Measurements from ENCODE around the gene TBC1D22A. TPM values are rescaled to one million over a fixed set of nuclear protein-coding genes. Genes with fewer than 3 reads are reported as not detected.

The TBC1D22A gene
- total and polyA plus RNA-seq, 8 donors, result 12.0 to 17.6 (median 15.3) TPM

DNA sequence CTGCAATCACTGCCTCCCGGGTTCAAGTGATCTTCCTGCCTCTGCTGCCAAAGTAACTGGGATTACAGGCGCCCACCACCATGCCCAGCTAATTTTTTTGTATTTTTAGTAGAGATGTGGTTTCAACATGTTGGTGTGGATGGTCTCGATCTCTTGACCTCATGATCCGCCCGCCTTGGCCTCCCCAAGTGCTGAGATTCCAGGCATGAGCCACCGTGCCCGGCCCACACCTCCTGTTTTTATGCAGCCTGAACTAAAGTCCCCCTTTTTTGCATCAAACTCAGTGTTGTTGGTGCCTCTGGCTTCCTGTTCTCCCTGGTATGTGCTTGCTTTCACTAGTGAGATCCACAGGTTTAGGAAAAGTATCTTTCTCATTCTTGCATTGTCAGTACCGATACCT, 4.2 kb downstream of the TBC1D22A start:
- Histone ChIP-seq H3K9me3 (no peaks in the 10 kb centered on the region), H3K36me3 (no peaks in the 10 kb centered on the region), H3K4me3 (no peak overlapping the region), H3K4me1 (peaks cover 7 to 21% (median 9%) of the 10 kb centered on the region in 3 donors), H3K27ac (no peak overlapping the region), H3K27me3 (no peaks in the 10 kb centered on the region)
- 92 to 97% methylated on average over 8 of the region's 8 CpGs for WGBS, 2 donors
- DNase-seq (peak in 1 of 6 donors; percentile 14), FAIRE-seq (no peak), ATAC-seq (no peak)
- intact Hi-C loops (cut with DNase I), result no loop called here
- TF ChIP-seq, protein P1, sequence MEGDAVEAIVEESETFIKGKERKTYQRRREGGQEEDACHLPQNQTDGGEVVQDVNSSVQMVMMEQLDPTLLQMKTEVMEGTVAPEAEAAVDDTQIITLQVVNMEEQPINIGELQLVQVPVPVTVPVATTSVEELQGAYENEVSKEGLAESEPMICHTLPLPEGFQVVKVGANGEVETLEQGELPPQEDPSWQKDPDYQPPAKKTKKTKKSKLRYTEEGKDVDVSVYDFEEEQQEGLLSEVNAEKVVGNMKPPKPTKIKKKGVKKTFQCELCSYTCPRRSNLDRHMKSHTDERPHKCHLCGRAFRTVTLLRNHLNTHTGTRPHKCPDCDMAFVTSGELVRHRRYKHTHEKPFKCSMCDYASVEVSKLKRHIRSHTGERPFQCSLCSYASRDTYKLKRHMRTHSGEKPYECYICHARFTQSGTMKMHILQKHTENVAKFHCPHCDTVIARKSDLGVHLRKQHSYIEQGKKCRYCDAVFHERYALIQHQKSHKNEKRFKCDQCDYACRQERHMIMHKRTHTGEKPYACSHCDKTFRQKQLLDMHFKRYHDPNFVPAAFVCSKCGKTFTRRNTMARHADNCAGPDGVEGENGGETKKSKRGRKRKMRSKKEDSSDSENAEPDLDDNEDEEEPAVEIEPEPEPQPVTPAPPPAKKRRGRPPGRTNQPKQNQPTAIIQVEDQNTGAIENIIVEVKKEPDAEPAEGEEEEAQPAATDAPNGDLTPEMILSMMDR (IDR thresholded peaks at IDR 0.05), result no peak

DNA sequence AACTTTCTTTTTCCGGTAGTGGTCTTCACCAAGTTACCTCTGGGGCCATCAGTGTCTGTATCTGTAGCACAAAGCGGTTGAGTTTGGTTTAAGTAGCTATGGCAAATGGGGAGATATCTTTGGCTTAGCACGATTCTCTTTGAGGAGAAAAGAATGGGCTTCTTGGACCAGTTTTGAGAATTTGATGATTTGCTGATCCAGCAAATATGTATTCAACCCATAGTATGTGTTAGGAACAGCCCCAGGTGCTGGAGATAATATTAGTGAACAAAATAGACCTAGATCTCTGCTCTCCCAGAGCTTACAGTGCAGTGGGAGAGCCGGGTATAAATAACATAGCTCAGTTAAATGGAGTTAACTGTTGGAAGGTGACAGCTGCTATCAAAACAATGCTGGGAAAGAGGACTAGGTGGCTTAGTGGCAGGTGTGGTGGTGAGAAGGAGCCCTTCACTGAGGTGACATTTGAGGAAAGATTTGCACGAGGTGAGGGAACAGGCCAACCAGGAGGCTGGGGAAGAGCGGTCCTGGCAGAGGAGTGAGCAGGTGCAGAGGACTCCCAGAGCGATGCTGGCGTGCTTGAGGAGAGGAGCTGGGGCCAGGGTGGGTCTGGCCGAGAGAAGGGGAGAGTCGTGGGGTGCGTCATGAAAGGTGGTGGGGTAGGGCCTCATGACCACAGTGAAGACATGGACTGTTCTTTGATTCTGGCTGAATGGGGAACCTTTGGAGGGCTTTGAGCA, 5.0 kb downstream of the TBC1D22A start:
- ATAC-seq, result no peak
- Histone ChIP-seq H3K27ac (no peak overlapping the region), H3K36me3 (no peaks in the 10 kb centered on the region), H3K4me1 (peaks cover 7 to 21% (median 9%) of the 10 kb centered on the region in 3 donors), H3K9me3 (no peaks in the 10 kb centered on the region), H3K4me3 (no peak overlapping the region), H3K27me3 (no peaks in the 10 kb centered on the region)
- intact Hi-C loops (cut with DNase I), result no loop called here
- TF ChIP-seq, protein P1 (IDR thresholded peaks at IDR 0.05), result no peak
- FAIRE-seq, result no peak
- 93 to 95% methylated on average over 11 of the region's 11 CpGs for WGBS, 2 donors
- peak in 1 of 6 donors; percentile 48 for DNase-seq

DNA sequence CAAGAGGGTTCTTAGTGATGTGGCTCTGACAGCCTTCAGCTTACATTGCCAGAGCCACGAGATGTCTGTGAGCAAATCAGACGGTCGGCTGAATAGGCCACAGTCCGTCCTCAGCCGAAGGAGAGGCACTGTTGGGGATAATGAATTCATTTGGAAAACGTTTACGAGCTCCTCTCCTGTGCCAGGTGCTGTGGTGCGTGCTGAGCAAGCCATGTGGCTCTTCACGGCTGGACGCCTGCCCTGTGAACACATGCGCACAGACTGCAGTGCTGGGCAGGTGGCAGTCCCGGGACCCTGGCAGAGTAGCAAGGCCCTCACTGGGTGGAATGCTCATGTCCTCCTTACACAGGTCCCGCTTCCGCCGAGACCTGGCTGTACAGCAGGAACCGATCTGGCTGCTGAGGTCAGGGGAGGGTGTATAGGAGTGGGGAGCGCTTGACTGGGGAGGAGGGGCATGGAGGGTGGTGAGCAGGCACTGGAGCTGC, 6.8 kb downstream of the TBC1D22A start:
- H3K9me3 ChIP-seq, result no peaks in the 10 kb centered on the region
- FAIRE-seq (no peak), ATAC-seq (peak in 2 of 4 donors; percentile 36 to 61), DNase-seq (peak in 1 of 6 donors; percentile 61)
- H3K36me3 ChIP-seq, result no peaks in the 10 kb centered on the region
- TF ChIP-seq, protein P1 (IDR thresholded peaks at IDR 0.05), result no peak
- 69 to 80% methylated on average over 17 of the region's 17 CpGs for WGBS, 2 donors
- H3K4me3 ChIP-seq, result no peak overlapping the region
- peaks cover 0 to 24% (median 9%) of the 10 kb centered on the region in 3 donors for H3K4me1 ChIP-seq
- H3K27me3 ChIP-seq, result no peaks in the 10 kb centered on the region
- intact Hi-C loops (cut with DNase I), result no loop called here
- H3K27ac ChIP-seq, result peak overlapping the region in 1 of 4 donors; percentile 22

DNA sequence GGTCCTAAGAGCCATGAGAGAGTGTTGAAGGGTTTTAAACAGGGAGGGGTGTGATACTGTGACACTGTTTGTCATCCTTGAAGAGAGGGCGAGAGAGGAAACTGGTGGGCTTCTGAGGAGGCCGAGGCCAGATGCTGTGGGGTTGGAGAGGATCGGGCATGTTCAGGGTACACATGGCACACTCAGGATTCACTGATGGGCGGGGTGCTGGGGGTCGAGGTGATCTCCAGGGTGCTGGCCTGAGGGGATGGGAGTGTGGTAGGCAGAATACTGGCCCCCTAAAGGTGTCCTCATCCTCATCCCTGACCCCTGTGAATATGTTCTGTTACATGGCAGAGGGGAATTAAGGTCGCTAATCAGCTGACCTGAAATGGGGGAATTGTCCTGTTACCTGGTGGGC, 7.3 kb downstream of the TBC1D22A start:
- peak overlapping the region in 2 of 4 donors; percentile 22 to 48 for H3K27ac ChIP-seq
- DNase-seq (peak in 1 of 6 donors; percentile 31), ATAC-seq (no peak), FAIRE-seq (no peak)
- 87 to 90% methylated on average over 6 of the region's 6 CpGs for WGBS, 2 donors
- H3K27me3 ChIP-seq, result no peaks in the 10 kb centered on the region
- TF ChIP-seq, protein P1 (IDR thresholded peaks at IDR 0.05), result no peak
- no peak overlapping the region for H3K4me3 ChIP-seq
- peaks cover 0 to 24% (median 6%) of the 10 kb centered on the region in 3 donors for H3K4me1 ChIP-seq
- no peaks in the 10 kb centered on the region for H3K36me3 ChIP-seq
- no peaks in the 10 kb centered on the region for H3K9me3 ChIP-seq
- intact Hi-C loops (cut with DNase I), result no loop called here

DNA sequence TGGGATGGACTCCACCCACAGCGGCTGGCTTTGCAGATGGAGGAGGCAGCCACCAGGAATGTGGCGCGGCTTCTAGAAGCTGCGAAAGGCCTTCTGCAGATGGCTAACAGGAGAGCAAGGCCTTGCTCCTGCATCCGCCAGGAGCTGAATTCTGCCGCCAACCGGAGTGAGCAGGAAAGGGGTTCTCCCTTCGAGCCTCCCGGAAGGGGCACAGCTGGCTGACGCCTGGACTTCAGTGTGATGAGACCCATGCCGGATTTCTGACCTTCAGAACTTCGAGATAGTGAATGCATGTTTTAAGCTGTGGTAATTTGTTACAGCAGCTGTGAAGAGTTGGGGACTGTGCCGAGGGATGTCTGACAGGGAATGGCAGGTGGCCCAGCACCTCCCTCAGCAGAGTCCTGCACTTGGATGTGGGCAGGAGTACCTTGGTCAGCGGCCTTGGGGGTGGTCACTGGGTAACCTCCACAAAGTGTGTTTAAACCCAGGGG, 7.7 kb downstream of the TBC1D22A start:
- Histone ChIP-seq H3K4me1 (peaks cover 0 to 27% (median under 1%) of the 10 kb centered on the region in 3 donors), H3K27ac (peak overlapping the region in 2 of 4 donors; percentile 30 to 48), H3K36me3 (no peaks in the 10 kb centered on the region), H3K4me3 (no peak overlapping the region), H3K27me3 (no peaks in the 10 kb centered on the region), H3K9me3 (no peaks in the 10 kb centered on the region)
- 66 to 68% methylated on average over 14 of the region's 14 CpGs for WGBS, 2 donors
- ATAC-seq, result no peak
- TF ChIP-seq, protein P1 (IDR thresholded peaks at IDR 0.05), result no peak
- FAIRE-seq, result no peak
- DNase-seq, result peak in 1 of 6 donors; percentile 43
- intact Hi-C loops (cut with DNase I), result no loop called here
